Measurements from ENCODE around the gene NLK. TPM values are rescaled to one million over a fixed set of nuclear protein-coding genes. Genes with fewer than 3 reads are reported as not detected.
"Not testable (repeated sequence)": the region's sequence is repeated elsewhere in the genome, so short reads cannot be mapped to it uniquely, and the experiment has no call there.

NLK gene
- total RNA-seq, 2 experiments from 2014 or later = 7.1 to 8.8 TPM

GRCh38 chr17:28219771-28220170, 177.3 kb downstream of the NLK start:
- Mint-ChIP-seq H3K27ac (no peak overlapping the region), H3K36me3 (ENCODE audit: low read depth) (no peaks in the 10 kb centered on the region), H3K4me1 (peaks cover 10% of the 10 kb centered on the region), H3K9me3 (ENCODE audit: low read depth) (no peaks in the 10 kb centered on the region), H3K4me3 (no peak overlapping the region), H3K27me3 (no peaks in the 10 kb centered on the region)
- DNase-seq (no peak), ATAC-seq (no peak)
- ChIA-PET POLR2A (interaction anchor here (0.6 kb wide), 1 partner anchor 166 kb away, joined by 3 read pairs; no protein-coding TSS in a partner anchor), CTCF (interaction anchor here (1.1 kb wide), 1 partner anchor 16 kb away, joined by 3 read pairs; no protein-coding TSS in a partner anchor)
- intact Hi-C loops (cut with DNase I, micrococcal nuclease) = no loop called here

DNA sequence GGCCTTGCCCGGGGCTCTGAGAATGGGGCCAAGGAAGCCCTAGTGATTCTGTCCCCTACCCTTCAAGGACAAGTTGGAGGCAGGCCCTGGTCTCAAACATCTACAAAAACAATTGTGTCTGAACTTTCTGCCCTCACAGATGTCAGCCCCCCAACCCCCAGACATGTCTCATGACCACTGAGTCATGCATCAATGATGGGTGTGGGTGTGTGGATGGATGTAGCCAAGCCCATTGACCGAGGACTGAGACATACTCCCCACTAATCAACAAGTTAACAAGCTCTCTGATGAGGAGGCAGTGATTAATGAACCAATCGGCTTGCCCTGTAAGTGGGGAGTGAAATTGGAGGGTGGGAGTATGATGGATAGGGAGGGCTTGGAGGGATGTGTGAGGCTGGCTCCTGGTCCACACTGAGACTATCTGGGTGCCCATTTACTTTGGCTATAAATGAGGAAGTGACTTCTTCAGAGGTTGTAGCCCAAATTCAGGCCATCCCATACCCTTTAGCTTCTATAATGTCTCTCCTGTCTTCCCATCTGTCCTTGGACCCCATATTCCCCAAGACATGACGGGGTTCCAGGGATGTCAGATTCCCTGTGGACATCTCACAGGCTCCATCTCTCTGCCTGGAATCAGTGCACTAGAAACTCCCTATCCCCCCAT, 179.4 kb downstream of the NLK start:
- Mint-ChIP-seq H3K4me3 (no peak overlapping the region), H3K9me3 (ENCODE audit: low read depth) (no peaks in the 10 kb centered on the region), H3K4me1 (no peaks in the 10 kb centered on the region), H3K36me3 (ENCODE audit: low read depth) (no peaks in the 10 kb centered on the region), H3K27ac (no peak overlapping the region), H3K27me3 (no peaks in the 10 kb centered on the region)
- no peak for ATAC-seq
- DNase-seq = no peak
- ChIA-PET POLR2A (no interaction called here), CTCF (interaction anchor here (0.6 kb wide), 1 partner anchor 290 kb away, joined by 3 read pairs; no protein-coding TSS in a partner anchor)
- intact Hi-C loops (cut with DNase I, micrococcal nuclease) = no loop called here

- ChIA-PET CTCF (interaction anchor here (0.7 to 0.8 kb wide), 2 partner anchors 79 to 92 kb away, joined by 3 read pairs; no protein-coding TSS in a partner anchor), POLR2A (no interaction called here)
- Mint-ChIP-seq H3K27me3 (peaks cover 22% of the 10 kb centered on the region), H3K4me3 (no peak overlapping the region), H3K9me3 (ENCODE audit: low read depth) (no peaks in the 10 kb centered on the region), H3K36me3 (ENCODE audit: low read depth) (no peaks in the 10 kb centered on the region), H3K4me1 (peaks cover 8% of the 10 kb centered on the region), H3K27ac (no peak overlapping the region)
- ATAC-seq (no peak), DNase-seq (no peak)
- intact Hi-C loops (cut with DNase I, micrococcal nuclease) = no loop called here
These were observed 182.8 kb downstream of the NLK start for GRCh38 chr17:28225271-28225670.

GRCh38 chr17:28225867-28226266, 183.4 kb downstream of the NLK start:
- H3K4me3 Mint-ChIP-seq = no peak overlapping the region
- CTCF ChIA-PET = interaction anchor here (0.8 kb wide), 1 partner anchor 78 kb away, joined by 3 read pairs; no protein-coding TSS in a partner anchor
- H3K9me3 Mint-ChIP-seq (ENCODE audit: low read depth) = no peaks in the 10 kb centered on the region

DNA sequence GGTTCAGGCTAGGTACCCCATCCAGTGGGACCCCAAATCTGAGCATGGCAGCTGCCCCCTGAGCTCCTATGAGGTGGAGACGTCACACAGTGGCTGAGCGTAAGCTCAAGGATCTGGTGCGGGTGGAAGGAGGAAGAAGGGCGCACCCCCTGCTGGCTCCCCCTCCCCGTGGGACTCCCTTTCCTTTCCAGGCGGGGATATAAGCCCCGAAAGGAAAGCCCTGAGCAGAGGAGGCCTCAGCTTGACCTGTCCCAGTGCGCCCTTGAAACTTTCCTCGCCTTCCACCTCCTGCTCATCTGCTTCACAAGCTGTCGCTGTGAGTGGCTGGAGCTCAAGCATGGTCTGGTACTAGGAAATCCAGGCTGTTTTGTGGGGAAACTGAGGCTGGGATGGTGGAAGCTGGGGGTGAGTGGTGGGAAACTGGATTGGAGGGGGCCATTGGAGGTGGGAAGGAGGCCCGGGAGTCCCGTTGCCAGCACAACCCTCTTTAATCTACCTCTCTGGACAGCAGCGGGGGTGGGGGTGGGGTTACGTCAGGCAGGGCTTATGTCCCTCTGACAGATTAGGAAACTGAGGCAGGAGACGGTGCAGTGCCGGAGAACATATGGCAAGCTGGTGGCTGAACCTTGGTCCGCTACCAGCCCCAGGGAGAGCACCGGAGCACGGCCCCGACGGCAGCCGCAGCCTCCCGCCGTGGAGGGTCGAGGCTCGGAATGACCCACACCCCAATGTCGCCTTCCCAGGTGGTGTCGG, 184.3 kb downstream of the NLK start:
- ChIA-PET POLR2A (no interaction called here), CTCF (interaction anchor here (1.0 kb wide), 1 partner anchor 333 kb away, joined by 3 read pairs; no protein-coding TSS in a partner anchor)
- intact Hi-C loops (cut with DNase I, micrococcal nuclease) = no loop called here
- no peak for ATAC-seq
- Mint-ChIP-seq H3K27ac (no peak overlapping the region), H3K4me1 (peaks cover 9% of the 10 kb centered on the region), H3K36me3 (ENCODE audit: low read depth) (no peaks in the 10 kb centered on the region), H3K9me3 (ENCODE audit: low read depth) (no peaks in the 10 kb centered on the region), H3K27me3 (peaks cover 23% of the 10 kb centered on the region), H3K4me3 (no peak overlapping the region)
- no peak for DNase-seq

More at GRCh38 chr17:28225867-28226266, 183.4 kb downstream of the NLK start:
- intact Hi-C loops (cut with DNase I, micrococcal nuclease) = no loop called here
- H3K4me1 Mint-ChIP-seq = peaks cover 9% of the 10 kb centered on the region
- ATAC-seq (no peak), DNase-seq (no peak)
- H3K27me3 Mint-ChIP-seq = peaks cover 23% of the 10 kb centered on the region
- POLR2A ChIA-PET = no interaction called here
- H3K27ac Mint-ChIP-seq = no peak overlapping the region
- no peaks in the 10 kb centered on the region for H3K36me3 Mint-ChIP-seq (ENCODE audit: low read depth)

GRCh38 chr17:28227316-28228108, 185.0 kb downstream of the NLK start:
- Mint-ChIP-seq H3K27me3 (peaks cover 25% of the 10 kb centered on the region), H3K27ac (no peak overlapping the region), H3K36me3 (ENCODE audit: low read depth) (no peaks in the 10 kb centered on the region), H3K9me3 (ENCODE audit: low read depth) (no peaks in the 10 kb centered on the region), H3K4me1 (peaks cover 9% of the 10 kb centered on the region), H3K4me3 (peak overlapping the region; percentile 73)
- ATAC-seq = peak; percentile 54
- DNase-seq = peak; percentile 55
- intact Hi-C loops (cut with DNase I, micrococcal nuclease) = no loop called here
- ChIA-PET CTCF (interaction anchor here (1.0 kb wide), 1 partner anchor 334 kb away, joined by 3 read pairs; no protein-coding TSS in a partner anchor), POLR2A (interaction anchor here (0.6 kb wide), 1 partner anchor 12 kb away, joined by 3 read pairs; no protein-coding TSS in a partner anchor)

DNA sequence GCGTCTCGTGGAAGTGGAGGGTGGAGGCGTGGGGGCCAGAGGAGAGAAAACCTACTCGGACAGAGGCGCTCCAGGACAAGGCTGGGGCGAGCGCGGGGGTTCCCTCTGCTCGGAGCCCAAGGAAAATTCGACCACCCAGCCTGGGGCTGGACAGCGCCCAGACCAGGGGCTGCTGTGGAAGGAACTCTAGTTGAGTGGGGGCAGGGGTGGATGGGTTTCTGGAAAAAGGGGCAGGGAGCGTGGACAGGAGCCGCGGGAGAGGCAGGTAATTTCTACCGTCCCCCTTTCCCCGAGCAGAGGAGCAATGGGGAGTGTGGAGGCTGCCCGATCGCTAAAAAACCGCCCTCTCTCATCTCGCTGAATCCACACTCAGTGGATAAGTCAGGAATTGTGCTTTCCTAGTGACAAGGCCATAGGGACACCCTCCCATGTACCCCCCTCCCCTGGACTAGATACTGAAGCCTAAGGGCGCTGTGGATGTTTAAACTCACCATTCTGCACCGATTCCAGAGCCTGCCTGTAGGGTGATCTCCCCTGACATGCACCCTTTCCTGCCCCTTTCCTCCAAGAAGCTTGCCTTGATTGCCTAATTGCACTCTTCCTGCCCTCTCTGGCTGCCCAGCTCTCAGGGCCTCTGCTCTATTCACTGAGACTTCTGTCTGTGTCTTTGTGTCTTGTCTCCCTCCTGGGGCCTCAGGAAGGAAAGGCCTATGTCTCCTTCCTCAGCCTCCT, 185.8 kb downstream of the NLK start:
- peak overlapping the region; percentile 73 for H3K4me3 Mint-ChIP-seq
- ChIA-PET CTCF (no interaction called here), POLR2A (interaction anchor here (0.6 kb wide), 1 partner anchor 13 kb away, joined by 3 read pairs; no protein-coding TSS in a partner anchor)
- no peaks in the 10 kb centered on the region for H3K36me3 Mint-ChIP-seq (ENCODE audit: low read depth)
- H3K27me3 Mint-ChIP-seq = peaks cover 29% of the 10 kb centered on the region
- H3K9me3 Mint-ChIP-seq (ENCODE audit: low read depth) = no peaks in the 10 kb centered on the region
- no peak overlapping the region for H3K27ac Mint-ChIP-seq
- peaks cover 9% of the 10 kb centered on the region for H3K4me1 Mint-ChIP-seq
- ATAC-seq (peak; percentile 28), DNase-seq (peak; percentile 21)
- intact Hi-C loops (cut with DNase I, micrococcal nuclease) = no loop called here

GRCh38 chr17:28228986-28229729, 186.7 kb downstream of the NLK start:
- DNase-seq (no peak), ATAC-seq (no peak)
- Mint-ChIP-seq H3K27ac (no peak overlapping the region), H3K4me3 (no peak overlapping the region), H3K27me3 (peaks cover 29% of the 10 kb centered on the region), H3K9me3 (ENCODE audit: low read depth) (no peaks in the 10 kb centered on the region), H3K4me1 (peaks cover 9% of the 10 kb centered on the region), H3K36me3 (ENCODE audit: low read depth) (no peaks in the 10 kb centered on the region)
- ChIA-PET POLR2A (no interaction called here), CTCF (interaction anchor here (0.7 kb wide), 1 partner anchor 11 kb away, joined by 3 read pairs; no protein-coding TSS in a partner anchor)
- intact Hi-C loops (cut with DNase I, micrococcal nuclease) = no loop called here

GRCh38 chr17:28230011-28230410, 187.5 kb downstream of the NLK start:
- intact Hi-C loops (cut with DNase I, micrococcal nuclease) = loop anchor here in 1 of 2 experiments (5.0 kb wide), 1 partner anchor 187 kb away; no protein-coding TSS in a partner anchor
- H3K27me3 Mint-ChIP-seq = peaks cover 29% of the 10 kb centered on the region
- ChIA-PET CTCF (interaction anchor here (0.7 kb wide), 1 partner anchor 12 kb away, joined by 3 read pairs; no protein-coding TSS in a partner anchor), POLR2A (no interaction called here)
- peak; percentile 57 for DNase-seq
- no peaks in the 10 kb centered on the region for H3K9me3 Mint-ChIP-seq (ENCODE audit: low read depth)
- ATAC-seq = peak; percentile 77
- no peak overlapping the region for H3K27ac Mint-ChIP-seq
- no peak overlapping the region for H3K4me3 Mint-ChIP-seq
- peaks cover 9% of the 10 kb centered on the region for H3K4me1 Mint-ChIP-seq
- no peaks in the 10 kb centered on the region for H3K36me3 Mint-ChIP-seq (ENCODE audit: low read depth)

- DNase-seq; H3K9me3 Mint-ChIP-seq (ENCODE audit: low read depth); H3K27ac Mint-ChIP-seq; H3K36me3 Mint-ChIP-seq (ENCODE audit: low read depth); H3K4me1 Mint-ChIP-seq; POLR2A ChIA-PET; ATAC-seq; H3K4me3 Mint-ChIP-seq: not testable (repeated sequence)
- H3K27me3 Mint-ChIP-seq = peaks cover 29% of the 10 kb centered on the region
- CTCF ChIA-PET = interaction anchor here (0.9 to 3.9 kb wide), 3 partner anchors 20 to 336 kb away, joined by 3 to 21 read pairs (median 7); no protein-coding TSS in a partner anchor
- intact Hi-C loops (cut with DNase I, micrococcal nuclease) = loop anchor here in 1 of 2 experiments (5.0 kb wide), 1 partner anchor 187 kb away; no protein-coding TSS in a partner anchor
These were observed 188.1 kb downstream of the NLK start for GRCh38 chr17:28230607-28231006.

All from activated CD4-positive, alpha-beta T cell treated with anti-CD3 and anti-CD28 coated beads for 36 hours (primary cell).